CD14-positive monocyte (primary cell): ENCODE data around the gene MYOM3. TPM values are rescaled to one million over a fixed set of nuclear protein-coding genes. Genes with fewer than 3 reads are reported as not detected.

Experiments
- DNase-seq, 3 donors: peaks; one replicate each; pipeline ENCODE4 v3.0.0-alpha.2; 2011 to 2022
- H2AFZ ChIP-seq: 2 replicates; pipeline ENCODE4 v1.6.0; 2012; ENCODE audit warnings: mild to moderate bottlenecking, low read depth, low read length, inconsistent platforms; ENCODE audit not compliant: insufficient read depth, poor library complexity, severe bottlenecking
- H3K27ac ChIP-seq, 2 donors: 1 replicate in 1 of 2; 2 replicates in 1 of 2; pipeline ENCODE4 v1.5.1; 2012 to 2013; ENCODE audit warnings: low read length in 2 of 2, control low read depth in 1 of 2, inconsistent platforms in 1 of 2, low read depth in 1 of 2, mild to moderate bottlenecking in 1 of 2
- H3K27me3 ChIP-seq, 2 donors: one replicate each; pipeline versions ENCODE4 v1.6.0 to v1.6.1; 2011 to 2013; ENCODE audit warnings: low read length in 2 of 2; ENCODE audit not compliant: control insufficient read depth in 2 of 2, insufficient read depth in 2 of 2
- H3K36me3 ChIP-seq, 2 donors: replicated peaks in 1 of 2; 1 replicate in 1 of 2; 2 replicates in 1 of 2; pipeline versions ENCODE4 v1.5.1 to v1.6.1; 2012 to 2013; ENCODE audit warnings: low read length in 2 of 2, control low read depth in 1 of 2, inconsistent platforms in 1 of 2, mild to moderate bottlenecking in 1 of 2; ENCODE audit not compliant: insufficient read depth in 2 of 2, control insufficient read depth in 1 of 2
- H3K4me1 ChIP-seq, 2 donors: 1 replicate in 1 of 2; 2 replicates in 1 of 2; pipeline versions ENCODE4 v1.5.1 to v1.6.1; 2012 to 2013; ENCODE audit warnings: low read length in 2 of 2, control low read depth in 1 of 2, inconsistent platforms in 1 of 2, mild to moderate bottlenecking in 1 of 2, moderate library complexity in 1 of 2; ENCODE audit not compliant: insufficient read depth in 2 of 2, control insufficient read depth in 1 of 2
- H3K4me2 ChIP-seq: replicated peaks from 2 replicates; pipeline ENCODE3; 2012; ENCODE audit warnings: low read length, moderate library complexity, mild to moderate bottlenecking; ENCODE audit not compliant: poor library complexity, severe bottlenecking; ENCODE audit errors: extremely low read depth
- H3K4me3 ChIP-seq, 3 experiments: fragments of 200-600 bp in 1 of 3; sonication (generic) in 1 of 3; replicated peaks in 1 of 3; 1 replicate in 2 of 3; 2 replicates in 1 of 3; pipeline ENCODE4 v1.5.1; 2011 to 2013; ENCODE audit warnings: low read length in 3 of 3, mild to moderate bottlenecking in 3 of 3, control low read depth in 2 of 3, low read depth in 2 of 3, inconsistent platforms in 1 of 3, moderate library complexity in 1 of 3
- H3K79me2 ChIP-seq: 2 replicates; pipeline ENCODE4 v1.6.0; 2012; ENCODE audit warnings: mild to moderate bottlenecking, control low read depth, inconsistent platforms, low read length, moderate library complexity; ENCODE audit not compliant: insufficient read depth
- H3K9ac ChIP-seq: 2 replicates; pipeline ENCODE4 v1.6.0; 2017; ENCODE audit warnings: low read length, mild to moderate bottlenecking; ENCODE audit not compliant: insufficient read depth, poor library complexity, severe bottlenecking
- H3K9me3 ChIP-seq, 2 donors: replicated peaks in 1 of 2; 1 replicate in 1 of 2; 2 replicates in 1 of 2; pipeline versions ENCODE4 v1.5.1 to v1.6.1; 2012 to 2013; ENCODE audit warnings: low read length in 2 of 2, control low read depth in 1 of 2; ENCODE audit not compliant: control insufficient read depth in 1 of 2, insufficient read depth in 1 of 2
- H4K20me1 ChIP-seq: 2 replicates; pipeline ENCODE4 v1.6.0; 2012; ENCODE audit warnings: mild to moderate bottlenecking, low read length, control low read depth, moderate library complexity; ENCODE audit not compliant: insufficient read depth
- H3K27ac Mint-ChIP-seq, 7 donors: one replicate each; pipeline ENCODE4 v1.8.0; 2020; ENCODE audit warnings: mild to moderate bottlenecking in 7 of 7, mixed read lengths in 7 of 7, moderate library complexity in 6 of 7, inconsistent platforms in 2 of 7
- H3K27me3 Mint-ChIP-seq, 3 donors: one replicate each; pipeline ENCODE4 v1.8.0; 2021 to 2022; ENCODE audit warnings: low read depth in 3 of 3, mild to moderate bottlenecking in 3 of 3, mixed read lengths in 3 of 3, moderate library complexity in 3 of 3, inconsistent platforms in 1 of 3
- H3K36me3 Mint-ChIP-seq, 2 donors: one replicate each; pipeline ENCODE4 v1.8.0; 2020; ENCODE audit warnings: mixed read lengths in 2 of 2, inconsistent platforms in 1 of 2, mild to moderate bottlenecking in 1 of 2
- H3K4me1 Mint-ChIP-seq: one replicate; pipeline ENCODE4 v1.8.0; 2020; ENCODE audit warnings: mild to moderate bottlenecking, mixed read lengths
- H3K4me3 Mint-ChIP-seq, 2 donors: one replicate each; pipeline ENCODE4 v1.8.0; 2020; ENCODE audit warnings: mild to moderate bottlenecking in 2 of 2, mixed read lengths in 2 of 2, moderate library complexity in 1 of 2
- H3K9me3 Mint-ChIP-seq, 7 donors: one replicate each; pipeline ENCODE4 v1.8.0; 2020 to 2022; ENCODE audit warnings: mixed read lengths in 7 of 7, mild to moderate bottlenecking in 6 of 7, moderate library complexity in 6 of 7, inconsistent platforms in 2 of 7
- WGBS: methylation state at CpG from one replicate; pipeline ENCODE4 v1.1.5; 2013; ENCODE audit warnings: missing lambda C conversion rate; ENCODE audit not compliant: insufficient coverage; 5-methylcytosine and 5-hydroxymethylcytosine counted together
- intact Hi-C, 2 donors: fragments of 100-400 bp; cut with micrococcal nuclease; formaldehyde crosslinking; loops; one replicate each; pipeline versions ENCODE4 v1.15.0 to v1.15.1; 2023
- polyA plus RNA-seq, 3 donors: library from polyadenylated mRNA; depleted of rRNA in 1 of 3; unstranded in 2 of 3; stranded (reverse) in 1 of 3; fragments of 300-500 nt in 2 of 3; fragments of >200 nt in 1 of 3; fragmentation: Illumina TruSeq in 2 of 3; gene quantifications; 1 replicate in 2 of 3; 2 replicates in 1 of 3; pipeline ENCODE4 v1.2.3, GENCODE V29; 2012 to 2021
- TF ChIP-seq, protein P1 (sequence below): fragments of 200-600 bp; IDR thresholded peaks from one replicate; pipeline ENCODE4 v1.8.0; 2022; ENCODE audit warnings: antibody characterized with exemption, mild to moderate bottlenecking

MYOM3 gene
- polyA plus RNA-seq, 3 donors = not detected

DNA sequence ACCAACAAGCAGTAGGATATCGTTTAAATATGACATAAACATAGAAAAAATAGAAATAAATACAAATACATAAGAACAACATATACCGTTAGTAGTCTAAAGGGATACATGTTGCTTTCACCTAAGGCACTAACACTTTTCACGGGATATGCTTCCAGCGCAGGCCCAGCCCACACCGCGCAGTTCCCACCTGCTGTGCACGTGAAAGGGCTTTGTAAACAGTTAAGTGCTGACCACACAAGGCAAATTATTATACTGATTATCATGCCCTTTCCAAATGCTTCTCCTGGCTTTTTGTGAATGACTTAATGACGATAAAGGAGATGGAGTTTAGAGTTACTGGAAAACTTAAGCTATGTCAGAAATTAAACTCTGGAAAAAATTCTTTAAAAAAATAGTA lies 42.3 kb upstream of the MYOM3 start:
- WGBS = 70% methylated on average over 4 of the region's 8 CpGs
- no peaks in the 10 kb centered on the region for H3K79me2 ChIP-seq
- intact Hi-C loops = loop anchor here (5.0 kb wide), 2 partner anchors 33 to 43 kb away; partner anchors contain the start of gene IFNLR1 (in 1 of the 2)
- H3K27ac Mint-ChIP-seq = no peak overlapping the region
- H3K4me2 ChIP-seq = no peak overlapping the region
- H3K4me3 Mint-ChIP-seq = no peak overlapping the region
- H3K27me3 Mint-ChIP-seq = peaks cover 37 to 43% (median 39%) of the 10 kb centered on the region in 3 donors
- H4K20me1 ChIP-seq = no peaks in the 10 kb centered on the region
- H3K36me3 Mint-ChIP-seq = no peaks in the 10 kb centered on the region
- peaks cover 10% of the 10 kb centered on the region in 2 donors for H3K4me1 ChIP-seq
- peaks cover 14% of the 10 kb centered on the region for H3K4me1 Mint-ChIP-seq
- H3K27ac ChIP-seq = no peak overlapping the region
- no peaks in the 10 kb centered on the region for H3K9me3 ChIP-seq
- DNase-seq = no peak
- no peaks in the 10 kb centered on the region for H3K36me3 ChIP-seq
- H3K9ac ChIP-seq = no peak overlapping the region
- peaks cover 13 to 33% of the 10 kb centered on the region in 2 donors for H3K27me3 ChIP-seq
- TF ChIP-seq, protein P1, sequence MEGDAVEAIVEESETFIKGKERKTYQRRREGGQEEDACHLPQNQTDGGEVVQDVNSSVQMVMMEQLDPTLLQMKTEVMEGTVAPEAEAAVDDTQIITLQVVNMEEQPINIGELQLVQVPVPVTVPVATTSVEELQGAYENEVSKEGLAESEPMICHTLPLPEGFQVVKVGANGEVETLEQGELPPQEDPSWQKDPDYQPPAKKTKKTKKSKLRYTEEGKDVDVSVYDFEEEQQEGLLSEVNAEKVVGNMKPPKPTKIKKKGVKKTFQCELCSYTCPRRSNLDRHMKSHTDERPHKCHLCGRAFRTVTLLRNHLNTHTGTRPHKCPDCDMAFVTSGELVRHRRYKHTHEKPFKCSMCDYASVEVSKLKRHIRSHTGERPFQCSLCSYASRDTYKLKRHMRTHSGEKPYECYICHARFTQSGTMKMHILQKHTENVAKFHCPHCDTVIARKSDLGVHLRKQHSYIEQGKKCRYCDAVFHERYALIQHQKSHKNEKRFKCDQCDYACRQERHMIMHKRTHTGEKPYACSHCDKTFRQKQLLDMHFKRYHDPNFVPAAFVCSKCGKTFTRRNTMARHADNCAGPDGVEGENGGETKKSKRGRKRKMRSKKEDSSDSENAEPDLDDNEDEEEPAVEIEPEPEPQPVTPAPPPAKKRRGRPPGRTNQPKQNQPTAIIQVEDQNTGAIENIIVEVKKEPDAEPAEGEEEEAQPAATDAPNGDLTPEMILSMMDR = no peak
- no peak overlapping the region for H2AFZ ChIP-seq
- H3K4me3 ChIP-seq = no peak overlapping the region
- no peaks in the 10 kb centered on the region for H3K9me3 Mint-ChIP-seq

DNA sequence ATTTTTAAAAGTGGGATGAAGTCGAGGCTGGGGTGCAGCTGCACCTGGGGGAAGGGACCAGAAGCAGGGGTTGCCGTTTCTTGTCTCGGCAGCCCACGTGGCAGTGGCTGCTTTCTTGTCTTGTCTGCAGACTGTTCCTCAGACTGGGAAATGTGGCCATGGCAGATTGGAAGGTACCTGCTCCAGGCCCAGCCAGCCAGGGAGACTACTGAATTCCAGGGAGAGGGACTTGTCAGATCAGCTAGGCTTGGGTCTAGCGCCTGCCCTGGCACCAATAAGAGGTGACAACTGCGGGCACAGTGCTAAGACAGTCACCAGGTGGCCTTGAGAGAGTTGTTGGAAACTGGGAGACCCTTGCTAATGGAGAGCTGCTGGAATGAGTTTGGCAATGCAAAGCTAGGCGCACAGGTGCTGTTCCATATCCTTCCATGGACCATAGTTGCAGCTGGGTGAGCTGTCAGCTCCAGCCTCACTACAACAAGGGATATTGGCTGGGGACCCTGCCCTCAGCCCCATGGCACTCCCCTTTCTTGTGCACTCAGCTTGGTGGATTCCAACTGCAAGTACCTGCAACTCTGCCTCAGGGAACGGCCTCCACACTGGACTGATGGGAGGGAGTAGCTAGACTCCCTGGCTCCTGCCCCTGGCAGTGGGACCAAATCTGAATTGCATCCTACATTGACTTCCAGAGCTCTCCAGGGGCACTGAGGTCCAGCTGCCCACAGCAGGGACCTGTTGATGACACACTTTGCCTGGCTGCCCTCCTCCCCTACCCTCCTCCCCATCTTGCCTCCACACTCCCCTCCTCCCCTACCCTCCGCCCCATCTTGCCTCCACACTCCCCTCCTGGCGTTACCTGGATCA lies 40.9 kb upstream of the MYOM3 start:
- Histone ChIP-seq H3K36me3 (no peaks in the 10 kb centered on the region), H3K27ac (no peak overlapping the region), H3K4me3 (no peak overlapping the region), H3K27me3 (peaks cover 13 to 33% of the 10 kb centered on the region in 2 donors), H4K20me1 (no peaks in the 10 kb centered on the region), H2AFZ (no peak overlapping the region), H3K4me1 (peaks cover 10% of the 10 kb centered on the region in 2 donors), H3K79me2 (no peaks in the 10 kb centered on the region), H3K9ac (no peak overlapping the region), H3K4me2 (no peak overlapping the region), H3K9me3 (no peaks in the 10 kb centered on the region)
- Mint-ChIP-seq H3K27ac (peak overlapping the region in 2 of 7 donors; percentile 28 to 63), H3K9me3 (no peaks in the 10 kb centered on the region), H3K4me3 (peak overlapping the region in 1 of 2 donors; percentile 53), H3K4me1 (peaks cover 14% of the 10 kb centered on the region), H3K27me3 (peaks cover 39 to 48% (median 47%) of the 10 kb centered on the region in 3 donors), H3K36me3 (no peaks in the 10 kb centered on the region)
- TF ChIP-seq, protein P1 = no peak
- intact Hi-C loops = loop anchor here (5.0 kb wide), 2 partner anchors 34 to 44 kb away; partner anchors contain the start of gene IFNLR1 (in 1 of the 2)
- WGBS = 89% methylated on average over 9 of the region's 10 CpGs
- no peak for DNase-seq
